ENCODE measurements around the gene ZNF417. TPM values are rescaled to one million over a fixed set of nuclear protein-coding genes. Genes with fewer than 3 reads are reported as not detected.
"Not testable (repeated sequence)": the region's sequence is repeated elsewhere in the genome, so short reads cannot be mapped to it uniquely, and the experiment has no call there.

Gene ZNF417
- total RNA-seq, 1 donor from 2014 or later: 11.4 TPM

GRCh38 chr19:57872450-57872849 lies 43.9 kb downstream of the ZNF417 start:
- intact Hi-C loops (cut with micrococcal nuclease): no loop called here
- H3K27me3 Mint-ChIP-seq (ENCODE audit: low read depth): no peaks in the 10 kb centered on the region
- no peak overlapping the region for H3K27ac Mint-ChIP-seq
- H3K4me1 Mint-ChIP-seq (ENCODE audit: low read depth): no peaks in the 10 kb centered on the region
- DNase-seq (ENCODE audit: low spot score): no peak
- no peak overlapping the region for H3K4me3 Mint-ChIP-seq (ENCODE audit: low read depth)
- peaks cover 79% of the 10 kb centered on the region for H3K36me3 Mint-ChIP-seq (ENCODE audit: low read depth)
- peaks cover 72% of the 10 kb centered on the region for H3K9me3 Mint-ChIP-seq

GRCh38 chr19:57870225-57870624 lies 46.2 kb downstream of the ZNF417 start:
- Mint-ChIP-seq H3K27ac (no peak overlapping the region), H3K9me3 (peaks cover 70% of the 10 kb centered on the region), H3K4me3 (ENCODE audit: low read depth) (no peak overlapping the region), H3K36me3 (ENCODE audit: low read depth) (peaks cover 81% of the 10 kb centered on the region), H3K4me1 (ENCODE audit: low read depth) (no peaks in the 10 kb centered on the region), H3K27me3 (ENCODE audit: low read depth) (no peaks in the 10 kb centered on the region)
- DNase-seq (ENCODE audit: low spot score): no peak
- intact Hi-C loops (cut with micrococcal nuclease): no loop called here

DNA sequence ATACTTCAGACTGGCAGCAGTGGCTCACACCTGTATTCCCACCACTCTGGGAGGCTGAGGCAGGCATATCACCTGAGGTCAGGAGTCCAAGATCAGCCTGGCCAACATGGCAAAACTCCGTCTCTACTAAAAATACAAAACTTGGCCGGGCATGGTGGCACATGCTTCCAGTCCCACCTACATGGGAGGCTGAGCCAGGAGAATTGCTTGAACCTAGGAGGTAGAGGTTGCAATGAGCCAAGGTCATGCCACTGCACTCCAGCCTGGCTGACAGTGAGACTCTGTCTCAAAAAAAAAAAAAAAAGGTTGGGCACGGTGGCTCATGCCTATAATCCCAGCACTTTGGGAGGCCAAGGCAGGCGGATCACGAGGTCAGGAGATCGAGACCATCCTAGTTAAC lies 46.7 kb downstream of the ZNF417 start:
- H3K36me3 Mint-ChIP-seq (ENCODE audit: low read depth): peaks cover 81% of the 10 kb centered on the region
- H3K27ac Mint-ChIP-seq; intact Hi-C loops (cut with micrococcal nuclease); DNase-seq (ENCODE audit: low spot score); H3K4me1 Mint-ChIP-seq (ENCODE audit: low read depth); H3K4me3 Mint-ChIP-seq (ENCODE audit: low read depth); H3K27me3 Mint-ChIP-seq (ENCODE audit: low read depth): not testable (repeated sequence)
- peaks cover 73% of the 10 kb centered on the region for H3K9me3 Mint-ChIP-seq

- H3K4me3 Mint-ChIP-seq (ENCODE audit: low read depth): no peak overlapping the region
- peaks cover 65% of the 10 kb centered on the region for H3K9me3 Mint-ChIP-seq
- DNase-seq (ENCODE audit: low spot score): no peak
- intact Hi-C loops (cut with micrococcal nuclease): no loop called here
- no peak overlapping the region for H3K27ac Mint-ChIP-seq
- peaks cover 81% of the 10 kb centered on the region for H3K36me3 Mint-ChIP-seq (ENCODE audit: low read depth)
- no peaks in the 10 kb centered on the region for H3K27me3 Mint-ChIP-seq (ENCODE audit: low read depth)
- H3K4me1 Mint-ChIP-seq (ENCODE audit: low read depth): no peaks in the 10 kb centered on the region
These were observed 48.4 kb downstream of the ZNF417 start for GRCh38 chr19:57867868-57868492.

Other genes with a start within 250 kb of the ZNF417 start
- gene ZSCAN4, start 247.7 kb downstream of the ZNF417 start, total RNA-seq: not detected in 2 replicates
- 9.7 and 10.6 TPM in 2 replicates for gene ZNF551, start 234.6 kb downstream of the ZNF417 start, total RNA-seq
- gene ZNF154, start 207.4 kb downstream of the ZNF417 start, total RNA-seq: 3.9 and 4.0 TPM in 2 replicates
- gene ZNF671, start 189.0 kb downstream of the ZNF417 start, total RNA-seq: 5.3 and 6.0 TPM in 2 replicates
- gene ZNF776, start 169.8 kb downstream of the ZNF417 start, total RNA-seq: 7.4 and 8.8 TPM in 2 replicates
- gene ZNF586, start 146.9 kb downstream of the ZNF417 start, total RNA-seq: 11.4 and 13.4 TPM in 2 replicates
- gene ZNF552, start 101.7 kb downstream of the ZNF417 start, total RNA-seq: 7.2 and 8.5 TPM in 2 replicates
- gene ZNF587B, start 86.3 kb downstream of the ZNF417 start, total RNA-seq: 20.8 and 21.3 TPM in 2 replicates
- 29.7 and 32.1 TPM in 2 replicates for gene ZNF587, start 66.7 kb downstream of the ZNF417 start, total RNA-seq
- gene ZNF814, start 27.6 kb downstream of the ZNF417 start, total RNA-seq: 11.4 and 12.3 TPM in 2 replicates
- 1.1 and 2.1 TPM in 2 replicates for gene ZNF418, start 18.8 kb upstream of the ZNF417 start, total RNA-seq
- 2.7 and 3.0 TPM in 2 replicates for gene ZNF256, start 31.1 kb upstream of the ZNF417 start, total RNA-seq
- gene C19orf18, start 57.9 kb upstream of the ZNF417 start, total RNA-seq: 0.21 TPM in 1 of 2 replicates, not detected in the other
- 6.3 and 6.4 TPM in 2 replicates for gene ZNF606, start 86.2 kb upstream of the ZNF417 start, total RNA-seq
- gene ZSCAN1, start 117.4 kb upstream of the ZNF417 start, total RNA-seq: not detected in 2 replicates
- not detected in 2 replicates for gene ZNF135, start 142.7 kb upstream of the ZNF417 start, total RNA-seq
- 3.0 TPM in 2 replicates for gene ZSCAN18, start 181.6 kb upstream of the ZNF417 start, total RNA-seq
- 2.0 and 2.1 TPM in 2 replicates for gene ZNF329, start 234.2 kb upstream of the ZNF417 start, total RNA-seq